Measurements from ENCODE around the gene PLXDC2.

PLXDC2 gene

GRCh38 chr10:20147684-20148083 lies 331.5 kb downstream of the PLXDC2 start:
- Histone ChIP-seq H3K4me3 (ENCODE audit: low read depth, low read length) (no peak overlapping the region), H3K36me3 (ENCODE audit: control insufficient read depth in 2 of 2, insufficient read depth in 1 of 2, low read length in 2 of 2) (no peaks in the 10 kb centered on the region), H3K27ac (ENCODE audit: extremely low read depth, low read depth, low read length) (no peak overlapping the region), H3K4me1 (ENCODE audit: control insufficient read depth, insufficient read depth, low read length) (no peaks in the 10 kb centered on the region), H3K9me3 (ENCODE audit: control insufficient read depth, insufficient read depth, low read depth, low read length) (no peaks in the 10 kb centered on the region)
- POLR2A ChIA-PET: no interaction called here
- no peak for TF ChIP-seq KLF1 (tag by site-specific recombination; IDR thresholded peaks at IDR 0.05)
- no peak for TF ChIP-seq ZNF202 (tag by site-specific recombination; IDR thresholded peaks at IDR 0.05; ENCODE audit: borderline replicate concordance)
- no peak for TF ChIP-seq ZBTB26 (tag by site-specific recombination; optimal IDR thresholded peaks at IDR 0.05)
- no peak for TF ChIP-seq PRDM10 (tag by site-specific recombination; IDR thresholded peaks at IDR 0.05)
- no peak for TF ChIP-seq ZNF76 (tag by site-specific recombination; IDR thresholded peaks at IDR 0.05; ENCODE audit: borderline replicate concordance, low read depth)
- TF ChIP-seq ZNF768 (tag by site-specific recombination; IDR thresholded peaks at IDR 0.05): no peak
- TF ChIP-seq ZNF596 (tag by site-specific recombination; IDR thresholded peaks at IDR 0.05): no peak
- CTCF ChIA-PET: interaction anchor here (0.6 kb wide), 1 partner anchor 16 kb away, joined by 3 read pairs; no protein-coding TSS in a partner anchor

GRCh38 chr10:20156511-20156910 lies 340.3 kb downstream of the PLXDC2 start:
- CTCF ChIA-PET: no interaction called here
- TF ChIP-seq ZNF112 (tag by site-specific recombination; IDR thresholded peaks at IDR 0.05) (no peak), ZSCAN23 (tag by site-specific recombination; IDR thresholded peaks at IDR 0.05) (no peak), ZNF114 (tag by site-specific recombination; IDR thresholded peaks at IDR 0.05) (no peak), ZNF76 (tag by site-specific recombination; IDR thresholded peaks at IDR 0.05; ENCODE audit: borderline replicate concordance, low read depth) (no peak), ZNF404 (tag by site-specific recombination; IDR thresholded peaks at IDR 0.05) (no peak), ZFP3 (tag by site-specific recombination; IDR thresholded peaks at IDR 0.05; ENCODE audit: low read depth) (no peak), ZNF138 (tag by site-specific recombination; IDR thresholded peaks at IDR 0.05; ENCODE audit: borderline replicate concordance) (no peak), PATZ1 (tag by site-specific recombination; IDR thresholded peaks at IDR 0.05) (no peak)
- H3K36me3 ChIP-seq (ENCODE audit: control insufficient read depth in 2 of 2, insufficient read depth in 1 of 2, low read length in 2 of 2): no peaks in the 10 kb centered on the region
- H3K9me3 ChIP-seq (ENCODE audit: control insufficient read depth, insufficient read depth, low read depth, low read length): no peaks in the 10 kb centered on the region
- no peak overlapping the region for H3K4me3 ChIP-seq (ENCODE audit: low read depth, low read length)
- no peaks in the 10 kb centered on the region for H3K4me1 ChIP-seq (ENCODE audit: control insufficient read depth, insufficient read depth, low read length)
- H3K27ac ChIP-seq (ENCODE audit: extremely low read depth, low read depth, low read length): no peak overlapping the region
- POLR2A ChIA-PET: no interaction called here

GRCh38 chr10:20157314-20157713 lies 341.1 kb downstream of the PLXDC2 start:
- H3K4me3 ChIP-seq (ENCODE audit: low read depth, low read length): no peak overlapping the region
- no peak overlapping the region for H3K27ac ChIP-seq (ENCODE audit: extremely low read depth, low read depth, low read length)
- no peaks in the 10 kb centered on the region for H3K9me3 ChIP-seq (ENCODE audit: control insufficient read depth, insufficient read depth, low read depth, low read length)
- no peaks in the 10 kb centered on the region for H3K4me1 ChIP-seq (ENCODE audit: control insufficient read depth, insufficient read depth, low read length)
- TF ChIP-seq KLF1 (tag by site-specific recombination; IDR thresholded peaks at IDR 0.05) (no peak), ZNF692 (tag by site-specific recombination; IDR thresholded peaks at IDR 0.05) (no peak), ZNF354C (tag by site-specific recombination; IDR thresholded peaks at IDR 0.05; ENCODE audit: borderline replicate concordance, low read depth) (no peak), ZNF521 (tag by site-specific recombination; IDR thresholded peaks at IDR 0.05) (no peak), ZNF311 (tag by site-specific recombination; IDR thresholded peaks at IDR 0.05; ENCODE audit: borderline replicate concordance) (no peak), ZNF677 (tag by site-specific recombination; IDR thresholded peaks at IDR 0.05) (no peak), ZNF433 (tag by site-specific recombination; IDR thresholded peaks at IDR 0.05; ENCODE audit: low read depth) (no peak), ZNF664 (tag by site-specific recombination; IDR thresholded peaks at IDR 0.05) (no peak), ZNF335 (tag by site-specific recombination; conservative IDR thresholded peaks at IDR 0.05) (no peak), ZNF214 (tag by site-specific recombination; IDR thresholded peaks at IDR 0.05; ENCODE audit: borderline replicate concordance) (no peak)
- ChIA-PET POLR2A (no interaction called here), CTCF (no interaction called here)
- H3K36me3 ChIP-seq (ENCODE audit: control insufficient read depth in 2 of 2, insufficient read depth in 1 of 2, low read length in 2 of 2): no peaks in the 10 kb centered on the region
